Prostate gland (tissue), 2 donors: Measurements from ENCODE around the gene GTF2H4. TPM values are rescaled to one million over a fixed set of nuclear protein-coding genes. Genes with fewer than 3 reads are reported as not detected.

Experiments
- DNase-seq: peaks from one replicate; pipeline ENCODE4 v3.0.0-alpha.2; 2019; ENCODE audit warnings: low spot score
- H3K27ac ChIP-seq, 2 donors: fragments of 200-600 bp; sonication (generic); 2 replicates each; pipeline ENCODE4 v1.5.1; 2017 to 2019
- H3K27me3 ChIP-seq: fragments of 200-600 bp; sonication (generic); replicated peaks from 2 replicates; pipeline ENCODE4 v1.5.1; 2019; ENCODE audit not compliant: insufficient read depth
- H3K36me3 ChIP-seq, 2 donors: fragments of 200-600 bp; sonication (generic); 1 replicate in 1 of 2; 2 replicates in 1 of 2; pipeline versions ENCODE4 v1.5.1 to v1.8.1; 2017 to 2019
- H3K4me1 ChIP-seq: fragments of 200-600 bp; sonication (generic); replicated peaks from 2 replicates; pipeline ENCODE4 v1.5.1; 2019
- H3K4me3 ChIP-seq, 2 donors: fragments of 200-600 bp; sonication (generic); 2 replicates each; pipeline ENCODE4 v1.5.1; 2017 to 2019
- H3K9me3 ChIP-seq: fragments of 200-600 bp; sonication (generic); 2 replicates; pipeline ENCODE4 v1.5.1; 2017
- CTCF ChIP-seq, 4 experiments: fragments of 200-600 bp in 2 of 4; fragments of 450-650 bp in 2 of 4; sonication (generic) in 2 of 4; IDR thresholded peaks; 1 replicate in 3 of 4; 2 replicates in 1 of 4; pipeline ENCODE4 v1.5.1; 2016 to 2019; ENCODE audit warnings: antibody characterized with exemption in 4 of 4, mild to moderate bottlenecking in 2 of 4, moderate library complexity in 2 of 4
- POLR2A ChIP-seq: fragments of 450-650 bp; IDR thresholded peaks from one replicate; pipeline ENCODE4 v1.6.1; 2016; ENCODE audit warnings: antibody characterized with exemption, mild to moderate bottlenecking
- POLR2AphosphoS5 ChIP-seq: sonication (generic); formaldehyde crosslinking; IDR thresholded peaks from one replicate; pipeline ENCODE4 v1.6.1; 2017; ENCODE audit warnings: antibody characterized with exemption
- WGBS: methylation state at CpG from one replicate; pipeline ENCODE4 v1.1.5; 2018; 5-methylcytosine and 5-hydroxymethylcytosine counted together
- intact Hi-C: fragments of 100-400 bp; cut with DNase I; formaldehyde crosslinking; loops from one replicate; pipeline ENCODE4 v1.14.2; 2022
- total RNA-seq, 2 donors: library from RNA; depleted of rRNA; stranded (reverse); fragments of >200 nt; gene quantifications; one replicate each; pipeline ENCODE4 v1.1.0, GENCODE V29; 2016

Gene GTF2H4
- total RNA-seq, 2 donors from 2014 or later = 19.0 to 26.2 TPM

- 41% methylated on average over 17 of the region's 17 CpGs for WGBS
- Histone ChIP-seq H3K36me3 (peaks cover 0 to 11% of the 10 kb centered on the region in 2 donors), H3K4me3 (peak overlapping the region; percentile 42 to 52), H3K27me3 (no peaks in the 10 kb centered on the region), H3K27ac (peak overlapping the region; percentile 91 to 92), H3K4me1 (peaks cover 11% of the 10 kb centered on the region), H3K9me3 (no peaks in the 10 kb centered on the region)
- no peak for TF ChIP-seq POLR2A
- TF ChIP-seq POLR2AphosphoS5 = no peak
- TF ChIP-seq CTCF (IDR thresholded peaks at IDR 0.05) = no peak
- intact Hi-C loops = loop anchor here (5.0 kb wide), 1 partner anchor 162 kb away; no protein-coding TSS in a partner anchor
- DNase-seq = no peak
Measured at GRCh38 chr6:30914854-30915590, 7.0 kb downstream of the GTF2H4 start.

- peak; percentile 26 for DNase-seq
- intact Hi-C loops = loop anchor here (5.0 kb wide), 1 partner anchor 162 kb away; no protein-coding TSS in a partner anchor
- TF ChIP-seq POLR2AphosphoS5 = peak; percentile 55
- TF ChIP-seq POLR2A = no peak
- TF ChIP-seq CTCF (IDR thresholded peaks at IDR 0.05) = peak in 3 of 4 experiments; percentile 45 to 74 (median 61)
- H3K9me3 ChIP-seq = no peaks in the 10 kb centered on the region
- peaks cover 0 to 11% of the 10 kb centered on the region in 2 donors for H3K36me3 ChIP-seq
- H3K4me3 ChIP-seq = no peak overlapping the region
- peaks cover 11% of the 10 kb centered on the region for H3K4me1 ChIP-seq
- no peaks in the 10 kb centered on the region for H3K27me3 ChIP-seq
- peak overlapping the region; percentile 91 to 92 for H3K27ac ChIP-seq
- WGBS = 30% methylated on average over 5 of the region's 5 CpGs
Measured at GRCh38 chr6:30915591-30915946, 7.6 kb downstream of the GTF2H4 start.

- peaks cover 0 to 18% of the 10 kb centered on the region in 2 donors for H3K36me3 ChIP-seq
- 92% methylated on average over 7 of the region's 7 CpGs for WGBS
- H3K27me3 ChIP-seq = no peaks in the 10 kb centered on the region
- H3K4me3 ChIP-seq = no peak overlapping the region
- H3K27ac ChIP-seq = no peak overlapping the region
- TF ChIP-seq CTCF (IDR thresholded peaks at IDR 0.05) (no peak), POLR2A (no peak), POLR2AphosphoS5 (no peak)
- no peak for DNase-seq
- peaks cover 11% of the 10 kb centered on the region for H3K4me1 ChIP-seq
- H3K9me3 ChIP-seq = no peaks in the 10 kb centered on the region
- intact Hi-C loops = loop anchor here (5.0 kb wide), 1 partner anchor 160 kb away; no protein-coding TSS in a partner anchor
Measured at GRCh38 chr6:30917041-30917440, 9.0 kb downstream of the GTF2H4 start.

- intact Hi-C loops = loop anchor here (5.0 kb wide), 1 partner anchor 160 kb away; no protein-coding TSS in a partner anchor
- no peak for TF ChIP-seq POLR2AphosphoS5
- no peak for TF ChIP-seq POLR2A
- TF ChIP-seq CTCF (IDR thresholded peaks at IDR 0.05) = no peak
- WGBS = 89% methylated on average over 8 of the region's 8 CpGs
- Histone ChIP-seq H3K36me3 (peaks cover 0 to 18% of the 10 kb centered on the region in 2 donors), H3K9me3 (no peaks in the 10 kb centered on the region), H3K4me1 (peaks cover 11% of the 10 kb centered on the region), H3K4me3 (no peak overlapping the region), H3K27ac (no peak overlapping the region), H3K27me3 (no peaks in the 10 kb centered on the region)
- no peak for DNase-seq
Measured at GRCh38 chr6:30917487-30917886, 9.5 kb downstream of the GTF2H4 start.
